Loucy (cell line): ENCODE results near the gene ZCCHC8.

Source experiments
- EZH2phosphoT487 ChIP-seq: fragments of 200-600 bp; IDR thresholded peaks from 2 replicates; pipeline ENCODE4 v1.6.1; 2018; ENCODE audit warnings: antibody characterized with exemption, mild to moderate bottlenecking, moderate library complexity, borderline replicate concordance
- TF ChIP-seq, protein P1 (sequence below): fragments of 200-600 bp; sonication (generic); conservative IDR thresholded peaks from 2 replicates; pipeline ENCODE4 v1.5.1; 2014; ENCODE audit warnings: mild to moderate bottlenecking, antibody characterized with exemption, low read length

DNA sequence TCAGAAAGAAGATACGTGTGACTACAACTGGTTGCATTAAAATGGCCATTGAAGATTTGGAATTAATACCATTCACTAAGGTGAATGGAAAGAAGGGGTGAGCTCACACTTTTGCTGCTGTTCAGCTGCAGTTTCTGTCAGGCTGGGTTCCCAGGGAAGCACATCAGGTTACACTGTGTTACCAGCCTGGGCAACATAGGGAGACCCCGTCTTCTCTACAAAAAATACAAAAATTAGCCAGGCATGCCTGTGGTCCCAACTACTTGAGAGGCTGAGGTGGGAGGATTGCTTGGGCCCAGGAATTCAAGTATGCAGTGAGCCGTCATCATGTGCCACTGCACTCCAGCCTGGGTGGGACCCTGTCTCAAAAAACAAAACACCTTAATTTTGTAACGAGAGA is 12.9 kb upstream of the ZCCHC8 start:
- TF ChIP-seq, protein P1, sequence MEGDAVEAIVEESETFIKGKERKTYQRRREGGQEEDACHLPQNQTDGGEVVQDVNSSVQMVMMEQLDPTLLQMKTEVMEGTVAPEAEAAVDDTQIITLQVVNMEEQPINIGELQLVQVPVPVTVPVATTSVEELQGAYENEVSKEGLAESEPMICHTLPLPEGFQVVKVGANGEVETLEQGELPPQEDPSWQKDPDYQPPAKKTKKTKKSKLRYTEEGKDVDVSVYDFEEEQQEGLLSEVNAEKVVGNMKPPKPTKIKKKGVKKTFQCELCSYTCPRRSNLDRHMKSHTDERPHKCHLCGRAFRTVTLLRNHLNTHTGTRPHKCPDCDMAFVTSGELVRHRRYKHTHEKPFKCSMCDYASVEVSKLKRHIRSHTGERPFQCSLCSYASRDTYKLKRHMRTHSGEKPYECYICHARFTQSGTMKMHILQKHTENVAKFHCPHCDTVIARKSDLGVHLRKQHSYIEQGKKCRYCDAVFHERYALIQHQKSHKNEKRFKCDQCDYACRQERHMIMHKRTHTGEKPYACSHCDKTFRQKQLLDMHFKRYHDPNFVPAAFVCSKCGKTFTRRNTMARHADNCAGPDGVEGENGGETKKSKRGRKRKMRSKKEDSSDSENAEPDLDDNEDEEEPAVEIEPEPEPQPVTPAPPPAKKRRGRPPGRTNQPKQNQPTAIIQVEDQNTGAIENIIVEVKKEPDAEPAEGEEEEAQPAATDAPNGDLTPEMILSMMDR: no peak
- TF ChIP-seq EZH2phosphoT487: no peak
